PFSK-1 (cell line): ENCODE data around the gene CDK13.

Source experiments
- FOXP2 ChIP-seq: optimal IDR thresholded peaks from 2 replicates; pipeline ENCODE3; 2011; ENCODE audit warnings: borderline replicate concordance, control low read depth, inconsistent platforms; ENCODE audit not compliant: insufficient read depth; ENCODE audit errors: extremely low read length, extremely low read depth
- POLR2AphosphoS5 ChIP-seq: IDR thresholded peaks from 2 replicates; pipeline ENCODE4 v1.6.1; 2012; ENCODE audit warnings: low read depth, mild to moderate bottlenecking, control low read depth, low read length, moderate library complexity
- SIN3A ChIP-seq: IDR thresholded peaks from 2 replicates; pipeline ENCODE4 v1.6.1; 2012; ENCODE audit warnings: mild to moderate bottlenecking, low read length, moderate library complexity, borderline replicate concordance; ENCODE audit not compliant: insufficient read depth
- TAF1 ChIP-seq: IDR thresholded peaks from 2 replicates; pipeline ENCODE4 v1.6.1; 2012; ENCODE audit warnings: low read length, control low read depth, borderline replicate concordance; ENCODE audit not compliant: insufficient read depth
- TF ChIP-seq, protein P1 (sequence below), 2 experiments: IDR thresholded peaks; 2 replicates each; pipeline versions ENCODE4 v1.6.1 to v1.8.0; 2011 to 2012; ENCODE audit warnings: low read depth in 2 of 2, low read length in 2 of 2, control low read depth in 1 of 2, inconsistent platforms in 1 of 2, mild to moderate bottlenecking in 1 of 2, moderate library complexity in 1 of 2; ENCODE audit not compliant: insufficient read depth in 1 of 2

The CDK13 gene

DNA sequence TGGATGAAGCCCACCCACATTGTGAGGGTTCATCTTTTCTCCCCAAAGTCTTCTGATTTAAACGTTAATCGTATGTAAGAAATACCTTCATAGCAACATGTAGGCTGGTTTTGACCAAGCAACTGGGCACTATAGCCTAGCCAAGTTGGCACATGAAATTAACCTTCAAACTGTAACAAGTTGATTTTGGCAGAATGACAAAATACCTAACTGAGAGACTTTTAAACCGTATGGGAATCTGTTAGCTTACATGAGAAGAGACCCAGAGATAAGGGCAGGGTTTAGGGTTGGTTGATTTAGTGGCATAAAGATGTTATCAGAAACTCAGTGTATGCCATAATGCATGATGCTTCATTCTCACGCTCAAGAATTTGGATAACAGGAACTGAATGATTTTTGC lies 69.5 kb downstream of the CDK13 start:
- TF ChIP-seq TAF1 (no peak), FOXP2 (no peak), SIN3A (no peak), POLR2AphosphoS5 (no peak)
- TF ChIP-seq, protein P1, sequence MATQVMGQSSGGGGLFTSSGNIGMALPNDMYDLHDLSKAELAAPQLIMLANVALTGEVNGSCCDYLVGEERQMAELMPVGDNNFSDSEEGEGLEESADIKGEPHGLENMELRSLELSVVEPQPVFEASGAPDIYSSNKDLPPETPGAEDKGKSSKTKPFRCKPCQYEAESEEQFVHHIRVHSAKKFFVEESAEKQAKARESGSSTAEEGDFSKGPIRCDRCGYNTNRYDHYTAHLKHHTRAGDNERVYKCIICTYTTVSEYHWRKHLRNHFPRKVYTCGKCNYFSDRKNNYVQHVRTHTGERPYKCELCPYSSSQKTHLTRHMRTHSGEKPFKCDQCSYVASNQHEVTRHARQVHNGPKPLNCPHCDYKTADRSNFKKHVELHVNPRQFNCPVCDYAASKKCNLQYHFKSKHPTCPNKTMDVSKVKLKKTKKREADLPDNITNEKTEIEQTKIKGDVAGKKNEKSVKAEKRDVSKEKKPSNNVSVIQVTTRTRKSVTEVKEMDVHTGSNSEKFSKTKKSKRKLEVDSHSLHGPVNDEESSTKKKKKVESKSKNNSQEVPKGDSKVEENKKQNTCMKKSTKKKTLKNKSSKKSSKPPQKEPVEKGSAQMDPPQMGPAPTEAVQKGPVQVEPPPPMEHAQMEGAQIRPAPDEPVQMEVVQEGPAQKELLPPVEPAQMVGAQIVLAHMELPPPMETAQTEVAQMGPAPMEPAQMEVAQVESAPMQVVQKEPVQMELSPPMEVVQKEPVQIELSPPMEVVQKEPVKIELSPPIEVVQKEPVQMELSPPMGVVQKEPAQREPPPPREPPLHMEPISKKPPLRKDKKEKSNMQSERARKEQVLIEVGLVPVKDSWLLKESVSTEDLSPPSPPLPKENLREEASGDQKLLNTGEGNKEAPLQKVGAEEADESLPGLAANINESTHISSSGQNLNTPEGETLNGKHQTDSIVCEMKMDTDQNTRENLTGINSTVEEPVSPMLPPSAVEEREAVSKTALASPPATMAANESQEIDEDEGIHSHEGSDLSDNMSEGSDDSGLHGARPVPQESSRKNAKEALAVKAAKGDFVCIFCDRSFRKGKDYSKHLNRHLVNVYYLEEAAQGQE (IDR thresholded peaks at IDR 0.05; ENCODE audit: insufficient read depth in 1 of 2, low read depth in 2 of 2, low read length in 2 of 2): no peak

DNA sequence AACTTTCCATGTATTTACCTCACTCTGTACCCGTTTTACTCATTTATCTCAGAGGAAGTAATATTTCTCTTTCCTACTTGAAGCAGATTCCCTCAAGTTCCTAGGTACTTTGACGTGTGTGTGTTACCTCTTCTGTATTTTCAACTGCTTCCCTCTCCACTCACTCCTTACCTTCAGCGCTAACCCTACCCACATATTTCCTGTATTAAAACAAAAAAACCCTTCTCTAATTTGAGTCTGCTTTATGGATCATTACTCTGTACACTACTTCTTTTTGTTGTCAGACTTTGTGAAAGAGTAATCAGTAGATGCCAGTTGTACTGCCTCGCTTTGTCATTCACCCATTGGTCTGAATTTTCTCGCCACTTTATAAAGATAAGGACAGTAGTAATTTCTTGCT lies 74.0 kb downstream of the CDK13 start:
- TF ChIP-seq, protein P1 (IDR thresholded peaks at IDR 0.05; ENCODE audit: insufficient read depth in 1 of 2, low read depth in 2 of 2, low read length in 2 of 2): no peak
- TF ChIP-seq POLR2AphosphoS5 (no peak), FOXP2 (no peak), TAF1 (no peak), SIN3A (no peak)

DNA sequence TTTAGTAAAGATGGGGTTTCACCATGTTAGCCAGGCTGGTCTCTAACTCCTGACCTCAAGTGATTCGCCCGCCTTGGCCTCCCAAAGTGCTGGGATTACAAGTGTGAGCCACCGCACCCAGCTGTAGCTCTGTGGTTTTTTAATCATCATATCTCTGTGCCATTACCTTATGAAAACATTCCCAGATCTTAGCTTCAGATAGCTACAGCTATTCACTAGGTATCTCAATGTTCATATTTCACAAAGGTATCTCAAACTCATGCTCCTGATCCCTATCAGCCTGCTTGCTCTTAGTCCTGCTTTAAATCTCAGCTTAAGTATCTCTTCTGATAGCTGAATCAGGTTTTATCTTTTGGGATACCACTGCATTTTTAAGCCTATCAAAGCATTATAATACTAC lies 74.8 kb downstream of the CDK13 start:
- TF ChIP-seq POLR2AphosphoS5 (no peak), FOXP2 (no peak), TAF1 (no peak), SIN3A (no peak)
- TF ChIP-seq, protein P1 (IDR thresholded peaks at IDR 0.05; ENCODE audit: insufficient read depth in 1 of 2, low read depth in 2 of 2, low read length in 2 of 2): no peak

DNA sequence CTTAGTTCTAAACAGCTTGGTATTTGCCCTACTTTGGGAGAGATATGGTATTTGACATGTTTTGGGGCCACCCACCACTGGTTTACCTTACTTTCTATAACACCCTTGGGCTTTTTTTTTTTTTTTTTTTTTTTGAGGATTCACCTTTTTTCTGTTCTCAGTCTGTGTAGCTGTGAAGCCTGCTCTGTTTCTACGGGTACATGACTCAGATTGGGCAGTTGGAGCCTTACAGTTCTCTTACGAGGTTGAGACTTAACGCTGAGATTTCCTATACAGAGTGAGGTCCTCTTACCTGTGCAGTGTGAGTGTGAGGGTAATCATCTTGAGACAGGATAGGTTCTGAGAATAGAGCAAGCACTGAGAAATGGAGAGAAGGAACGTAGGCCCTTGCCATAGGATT lies 77.5 kb downstream of the CDK13 start:
- TF ChIP-seq, protein P1 (IDR thresholded peaks at IDR 0.05; ENCODE audit: insufficient read depth in 1 of 2, low read depth in 2 of 2, low read length in 2 of 2): no peak

DNA sequence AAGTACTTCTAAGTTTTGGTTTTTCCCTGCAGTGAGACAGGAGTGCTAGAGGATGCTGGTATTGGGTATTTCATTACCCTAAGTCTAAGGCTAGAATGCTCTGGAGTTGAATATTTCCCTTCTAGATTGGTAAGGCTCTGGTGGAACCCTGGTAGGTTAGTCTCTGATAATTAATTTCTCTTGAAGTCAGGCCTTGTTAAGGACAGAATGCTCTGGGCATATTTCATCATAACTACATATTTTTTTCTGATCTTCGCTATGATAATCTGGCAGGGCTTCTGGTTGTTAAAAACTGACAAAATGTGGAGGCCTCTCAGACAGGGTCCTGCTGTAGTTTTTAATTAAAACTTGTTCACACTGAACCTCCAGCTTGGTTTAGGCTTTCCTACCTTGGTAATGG lies 83.8 kb downstream of the CDK13 start:
- TF ChIP-seq FOXP2 (no peak), TAF1 (no peak), POLR2AphosphoS5 (no peak), SIN3A (no peak)
- TF ChIP-seq, protein P1 (IDR thresholded peaks at IDR 0.05; ENCODE audit: insufficient read depth in 1 of 2, low read depth in 2 of 2, low read length in 2 of 2): no peak
